ENCODE measurements around the gene WIF1.

The WIF1 gene

DNA sequence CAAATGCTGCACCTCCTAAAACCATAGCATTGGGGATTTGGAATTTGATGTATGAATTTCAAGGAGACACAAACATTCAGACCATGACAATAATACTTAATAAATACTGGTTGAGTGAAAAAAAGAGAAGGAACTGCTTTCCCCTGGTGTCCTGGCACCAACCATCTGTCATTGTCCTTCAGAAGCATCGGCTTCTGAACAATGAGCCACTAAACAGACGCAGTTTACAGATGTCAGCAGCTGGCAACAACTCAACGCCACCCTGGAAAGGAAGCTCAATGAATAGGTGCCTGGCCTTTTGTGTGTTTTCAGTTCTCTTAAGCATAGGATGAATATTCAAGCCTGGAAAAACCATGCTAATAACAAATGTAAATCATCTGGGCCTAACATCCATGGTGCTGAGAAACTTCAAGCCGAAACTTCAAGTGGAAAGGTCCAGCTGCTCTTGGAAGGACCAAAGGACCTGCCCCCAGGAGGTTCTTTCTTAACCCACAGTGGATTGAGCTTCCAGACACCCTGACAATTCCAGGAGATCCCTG lies 101.3 kb downstream of the WIF1 start:
- DNase-seq: no peak

DNA sequence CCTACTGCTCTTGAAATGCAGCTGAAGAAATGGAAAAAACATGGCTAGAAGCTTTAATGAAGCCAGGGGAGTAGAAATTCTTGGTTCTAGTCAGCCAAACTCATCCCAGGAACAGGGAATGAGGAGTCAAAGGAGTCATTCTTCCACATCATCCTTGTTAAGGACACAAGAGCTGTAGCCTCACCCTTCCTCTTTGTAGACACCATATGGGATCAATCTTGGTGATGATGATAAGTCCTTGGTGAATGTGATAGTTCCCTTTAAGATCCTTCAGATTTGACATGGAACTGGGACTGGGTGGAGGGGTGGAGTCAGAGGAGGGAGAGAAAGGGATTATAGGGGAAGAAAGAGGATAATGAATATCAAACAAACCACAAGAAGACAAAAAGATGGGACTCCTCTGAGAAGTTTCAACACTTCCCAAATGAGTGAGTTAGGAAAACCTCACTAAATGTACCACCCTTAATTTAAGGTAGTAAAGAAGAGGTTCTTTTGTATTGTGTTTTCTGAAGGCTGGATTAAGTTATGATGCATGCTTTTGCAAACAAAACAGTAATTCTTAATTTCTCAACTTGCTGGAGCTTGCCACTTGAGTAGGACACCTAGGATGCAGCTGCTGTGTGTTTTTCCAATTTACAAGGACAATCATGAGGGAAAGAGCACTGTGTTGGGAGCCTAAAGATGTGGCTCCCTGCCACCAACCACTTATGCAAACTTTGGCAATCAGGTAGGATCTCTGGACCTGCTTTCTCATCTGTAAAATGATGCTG lies 104.0 kb downstream of the WIF1 start:
- DNase-seq: no peak

DNA sequence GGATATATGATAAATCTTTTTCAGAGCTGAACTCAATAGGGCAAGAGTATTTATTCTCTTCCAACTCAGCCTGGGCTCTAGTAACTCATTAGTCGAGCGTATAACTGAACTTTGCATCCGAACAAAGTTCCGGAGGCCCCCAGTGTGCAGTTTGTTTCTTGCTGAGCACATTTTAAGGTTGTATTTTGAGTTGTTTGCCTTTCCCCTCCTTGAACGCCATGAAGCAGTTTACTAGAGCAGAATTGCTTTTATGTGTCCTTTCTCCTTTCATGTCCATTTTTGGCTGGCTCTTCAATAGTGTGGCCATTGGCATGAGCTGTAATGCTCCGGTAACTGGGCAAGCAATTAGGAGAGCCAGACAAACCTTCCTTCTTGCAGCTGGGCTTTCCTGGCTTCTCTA lies 105.3 kb downstream of the WIF1 start:
- DNase-seq: no peak

DNA sequence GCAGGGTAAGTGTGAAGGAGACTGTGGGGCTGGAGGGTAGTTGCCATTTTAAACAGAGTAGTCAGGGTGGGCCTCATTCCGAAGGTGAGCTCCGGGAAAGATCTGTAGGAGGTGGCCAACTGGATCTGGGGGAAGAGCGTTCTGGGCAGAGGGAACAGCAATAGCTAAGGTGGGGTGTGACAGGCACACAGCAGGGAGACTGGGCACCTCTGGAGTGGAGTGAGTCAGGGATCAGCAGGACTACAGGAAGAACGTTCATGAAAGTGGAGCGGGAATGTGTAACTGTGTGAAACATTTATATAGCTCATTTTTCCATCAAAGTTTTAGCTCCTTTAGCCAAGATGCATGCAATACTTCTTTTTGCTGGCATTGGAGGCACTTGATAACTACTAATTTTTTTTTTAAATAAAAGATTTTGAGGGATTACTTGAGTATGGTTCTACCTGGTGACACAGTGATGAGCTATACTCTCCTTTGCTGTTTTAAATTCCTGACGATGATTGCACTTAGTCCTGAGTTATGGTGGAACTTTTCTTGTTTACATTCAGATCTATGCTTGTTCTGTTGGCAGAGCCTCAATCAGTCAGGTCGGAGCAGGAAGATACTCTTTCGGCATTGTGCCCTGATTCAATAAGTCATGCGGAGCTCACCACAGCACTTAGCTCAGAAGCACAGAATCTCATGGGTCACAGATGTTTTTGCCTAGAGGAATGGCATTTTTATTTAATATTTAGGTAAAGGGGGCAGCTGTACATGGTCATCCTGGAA lies 106.4 kb downstream of the WIF1 start:
- DNase-seq: no peak

DNA sequence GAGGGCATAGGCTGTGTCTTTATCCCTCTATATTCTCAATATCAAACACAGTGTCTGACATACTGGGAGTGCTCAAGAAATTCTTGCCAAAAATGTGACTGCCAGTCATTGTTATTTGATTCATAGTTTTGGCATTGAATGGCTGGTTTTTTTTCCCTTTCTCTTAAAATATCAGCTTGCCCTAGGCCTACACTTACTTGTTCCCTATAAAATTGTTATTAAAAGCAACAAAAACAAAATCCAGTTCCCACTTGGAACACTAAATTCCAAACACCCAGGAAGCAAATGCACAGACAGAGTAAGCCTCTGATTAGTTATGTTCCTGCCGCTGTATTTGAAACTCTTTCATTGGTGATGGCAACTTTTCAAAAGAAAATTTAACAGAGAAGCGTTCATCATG lies 110.7 kb downstream of the WIF1 start:
- no peak for DNase-seq

DNA sequence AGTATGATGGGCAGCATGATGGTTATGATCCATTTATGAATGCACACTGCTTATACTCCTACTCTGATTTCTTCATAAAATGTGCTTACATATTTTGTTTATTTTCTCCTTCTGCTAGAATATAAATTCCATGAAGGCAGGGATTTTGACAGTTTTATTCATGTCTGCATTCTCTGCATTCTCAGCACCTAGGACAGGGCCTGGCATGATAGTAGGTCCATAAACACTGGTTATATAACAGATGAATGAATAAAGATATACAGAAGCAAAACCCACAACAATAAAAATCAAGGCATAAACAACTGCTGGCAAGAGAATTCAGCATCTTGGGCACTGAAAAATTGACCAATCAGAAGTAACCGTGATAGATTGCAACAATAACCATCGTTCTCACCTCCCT lies 115.4 kb downstream of the WIF1 start:
- no peak for DNase-seq

DNA sequence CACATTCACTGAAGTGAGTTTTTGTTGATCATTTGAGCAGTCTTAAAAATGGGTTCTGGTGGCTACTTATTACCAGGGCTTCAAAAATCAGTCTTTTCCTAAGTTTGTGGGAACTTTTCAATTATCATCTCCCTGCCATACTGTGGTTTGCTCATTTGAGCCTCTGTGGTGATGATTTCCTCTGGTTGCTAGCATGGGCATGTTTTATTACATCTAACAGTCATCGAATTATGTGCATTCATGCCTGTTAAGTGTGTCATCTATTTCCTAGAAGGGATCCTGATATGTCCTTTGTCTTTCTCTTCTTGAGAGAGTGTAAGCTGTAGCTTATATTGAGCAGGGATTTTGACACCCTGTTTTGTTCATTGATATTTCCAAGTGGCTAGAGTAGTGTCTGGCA lies 116.8 kb downstream of the WIF1 start:
- no peak for DNase-seq
